Measurements from ENCODE around the gene ILDR2.
A peak's percentile ranks its signal among the peaks of the same experiment; 100 is the strongest.

Gene ILDR2
- 0 to 1.1 (median 0.58) reads per million in 4 donors for total RNA-seq

- peak; percentile 13 to 49 (median 31) for DNase-seq
Observed at GRCh38 chr1:166975361-166976129, at the start of gene ILDR2. TSS of gene ILDR2 (minus strand) at chr1:166975540. CDS start at chr1:166975268, 272 bp downstream.

GRCh38 chr1:167022384-167022783, 47.0 kb upstream of the ILDR2 start:
- no peak for DNase-seq

GRCh38 chr1:167016100-167016750, 40.9 kb upstream of the ILDR2 start:
- DNase-seq: no peak

GRCh38 chr1:167013108-167013929, 38.0 kb upstream of the ILDR2 start:
- no peak for DNase-seq

- DNase-seq: no peak
Observed at GRCh38 chr1:167012570-167012969, 37.2 kb upstream of the ILDR2 start.

GRCh38 chr1:167011560-167012191, 36.3 kb upstream of the ILDR2 start:
- no peak for DNase-seq

- no peak for DNase-seq
Observed at GRCh38 chr1:167003711-167004110, 28.4 kb upstream of the ILDR2 start.

- no peak for DNase-seq
Observed at GRCh38 chr1:167002354-167002753, 27.0 kb upstream of the ILDR2 start.

GRCh38 chr1:167000546-167000945, 25.2 kb upstream of the ILDR2 start:
- no peak for DNase-seq

GRCh38 chr1:166999500-167000055, 24.2 kb upstream of the ILDR2 start:
- DNase-seq: peak in 1 of 5 donors; percentile 11

- DNase-seq: no peak
Observed at GRCh38 chr1:166999075-166999474, 23.7 kb upstream of the ILDR2 start.

- no peak for DNase-seq
Observed at GRCh38 chr1:166988974-166989515, 13.7 kb upstream of the ILDR2 start, which contains the start of gene MAEL. TSS of gene MAEL (plus strand) at chr1:166989280. CDS start at chr1:166989353, 73 bp downstream.

GRCh38 chr1:166981589-166981988, 6.2 kb upstream of the ILDR2 start:
- no peak for DNase-seq

GRCh38 chr1:166980818-166981217, 5.5 kb upstream of the ILDR2 start:
- no peak for DNase-seq

- DNase-seq: no peak
Observed at GRCh38 chr1:166980383-166980782, 5.0 kb upstream of the ILDR2 start.

GRCh38 chr1:166978821-166979220, 3.5 kb upstream of the ILDR2 start:
- DNase-seq: no peak

GRCh38 chr1:166977951-166978350, 2.6 kb upstream of the ILDR2 start:
- no peak for DNase-seq

GRCh38 chr1:166974647-166975345, 544 bp downstream of the ILDR2 start:
- peak in 1 of 5 donors; percentile 30 for DNase-seq

- DNase-seq: no peak
Observed at GRCh38 chr1:166972826-166973225, 2.5 kb downstream of the ILDR2 start.

- no peak for DNase-seq
Observed at GRCh38 chr1:166972193-166972592, 3.1 kb downstream of the ILDR2 start.

GRCh38 chr1:166971252-166971651, 4.1 kb downstream of the ILDR2 start:
- peak in 1 of 5 donors; percentile 22 for DNase-seq
